ENCODE results near the gene NXPH2.

Gene NXPH2

DNA sequence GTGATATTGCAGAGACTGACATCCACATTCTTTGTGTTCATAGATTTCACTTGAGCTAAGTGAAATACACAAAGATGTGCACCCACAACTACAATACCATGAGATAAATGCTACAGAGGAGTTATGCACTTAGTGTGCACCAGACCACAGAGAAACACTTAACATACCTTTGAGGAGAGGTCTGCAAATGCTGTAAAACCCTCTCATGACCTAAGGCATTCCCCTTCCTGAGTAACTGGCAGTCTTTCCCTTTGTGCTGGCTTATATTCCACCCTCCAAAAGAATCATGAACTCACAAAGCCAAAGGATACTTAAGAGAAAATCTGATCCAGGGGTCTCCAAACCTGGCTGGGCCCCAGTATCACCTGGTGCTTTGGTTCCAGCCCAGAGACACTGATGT is 16.2 kb downstream of the NXPH2 start:
- DNase-seq (ENCODE audit: low read depth, low spot score) = no peak
- TF ChIP-seq, protein P1, sequence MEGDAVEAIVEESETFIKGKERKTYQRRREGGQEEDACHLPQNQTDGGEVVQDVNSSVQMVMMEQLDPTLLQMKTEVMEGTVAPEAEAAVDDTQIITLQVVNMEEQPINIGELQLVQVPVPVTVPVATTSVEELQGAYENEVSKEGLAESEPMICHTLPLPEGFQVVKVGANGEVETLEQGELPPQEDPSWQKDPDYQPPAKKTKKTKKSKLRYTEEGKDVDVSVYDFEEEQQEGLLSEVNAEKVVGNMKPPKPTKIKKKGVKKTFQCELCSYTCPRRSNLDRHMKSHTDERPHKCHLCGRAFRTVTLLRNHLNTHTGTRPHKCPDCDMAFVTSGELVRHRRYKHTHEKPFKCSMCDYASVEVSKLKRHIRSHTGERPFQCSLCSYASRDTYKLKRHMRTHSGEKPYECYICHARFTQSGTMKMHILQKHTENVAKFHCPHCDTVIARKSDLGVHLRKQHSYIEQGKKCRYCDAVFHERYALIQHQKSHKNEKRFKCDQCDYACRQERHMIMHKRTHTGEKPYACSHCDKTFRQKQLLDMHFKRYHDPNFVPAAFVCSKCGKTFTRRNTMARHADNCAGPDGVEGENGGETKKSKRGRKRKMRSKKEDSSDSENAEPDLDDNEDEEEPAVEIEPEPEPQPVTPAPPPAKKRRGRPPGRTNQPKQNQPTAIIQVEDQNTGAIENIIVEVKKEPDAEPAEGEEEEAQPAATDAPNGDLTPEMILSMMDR (IDR thresholded peaks at IDR 0.05; ENCODE audit: low read depth, low read length) = no peak
- no peak overlapping the region for H3K4me3 ChIP-seq (ENCODE audit: low read depth, low read length)
- in situ Hi-C loops (cut with HindIII; ENCODE audit: low sequenced_read_pairs) = no loop called here

DNA sequence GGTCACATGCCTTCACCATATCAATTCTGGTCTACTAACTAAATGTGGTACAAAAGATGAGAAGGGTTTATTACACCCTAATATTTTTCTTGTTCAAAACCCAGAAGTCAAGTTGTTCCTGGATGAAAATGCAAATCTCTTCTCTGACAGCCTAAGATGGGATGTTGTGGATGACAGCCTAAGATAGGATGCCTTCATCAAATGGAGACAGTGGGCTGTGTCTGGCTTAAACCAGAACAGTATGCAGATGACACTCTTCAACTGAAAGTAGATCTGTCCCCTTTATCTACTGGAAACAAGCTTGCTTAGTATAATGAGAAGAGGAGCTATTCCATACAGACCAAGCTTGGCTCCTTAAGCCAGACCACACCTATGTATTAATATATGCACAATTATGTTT is 17.7 kb downstream of the NXPH2 start:
- TF ChIP-seq, protein P1 (IDR thresholded peaks at IDR 0.05; ENCODE audit: low read depth, low read length) = no peak
- DNase-seq (ENCODE audit: low read depth, low spot score) = no peak
- H3K4me3 ChIP-seq (ENCODE audit: low read depth, low read length) = no peak overlapping the region
- in situ Hi-C loops (cut with HindIII; ENCODE audit: low sequenced_read_pairs) = no loop called here

DNA sequence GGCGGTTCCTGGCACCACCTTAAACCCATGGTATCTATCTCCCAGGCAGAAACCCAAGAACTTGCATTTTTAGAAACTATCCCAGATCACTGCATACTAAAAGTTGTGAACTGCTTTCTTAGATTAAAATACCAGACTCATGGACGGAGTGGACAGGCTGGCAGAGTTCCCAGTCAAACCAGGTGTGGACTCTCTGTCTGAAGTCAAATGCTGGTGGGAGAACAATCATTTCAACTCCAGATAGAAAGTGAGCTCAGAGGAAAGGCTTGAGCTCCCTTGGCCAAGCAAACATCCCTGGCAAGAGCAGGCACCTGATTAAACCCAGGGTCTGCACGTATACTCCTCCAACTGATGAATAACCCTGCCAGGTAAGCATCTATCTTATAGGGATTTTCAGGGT is 19.5 kb downstream of the NXPH2 start:
- DNase-seq (ENCODE audit: low read depth, low spot score) = no peak
- in situ Hi-C loops (cut with HindIII; ENCODE audit: low sequenced_read_pairs) = no loop called here
- H3K4me3 ChIP-seq (ENCODE audit: low read depth, low read length) = no peak overlapping the region
- TF ChIP-seq, protein P1 (IDR thresholded peaks at IDR 0.05; ENCODE audit: low read depth, low read length) = no peak

DNA sequence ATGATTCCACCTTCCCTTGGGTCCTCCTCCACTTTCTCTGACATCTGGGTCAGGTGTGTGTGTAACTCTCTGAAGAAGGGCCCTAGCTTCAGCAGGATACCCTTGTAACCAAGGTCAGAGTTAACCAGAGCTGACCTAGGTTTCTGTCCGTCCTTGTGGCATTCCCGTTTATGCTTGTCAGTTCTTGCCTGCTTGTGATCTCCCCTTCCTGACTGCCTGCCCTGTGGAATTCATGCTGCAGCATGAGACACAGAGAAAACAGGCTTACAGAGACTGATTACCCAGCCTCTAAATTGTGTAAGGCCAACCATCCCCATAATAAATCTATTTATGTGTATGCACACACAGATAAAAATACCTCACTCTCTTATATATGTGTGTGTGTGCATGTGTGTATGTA is 22.8 kb downstream of the NXPH2 start:
- H3K4me3 ChIP-seq (ENCODE audit: low read depth, low read length) = no peak overlapping the region
- TF ChIP-seq, protein P1 (IDR thresholded peaks at IDR 0.05; ENCODE audit: low read depth, low read length) = no peak
- DNase-seq (ENCODE audit: low read depth, low spot score) = no peak
- in situ Hi-C loops (cut with HindIII; ENCODE audit: low sequenced_read_pairs) = no loop called here

DNA sequence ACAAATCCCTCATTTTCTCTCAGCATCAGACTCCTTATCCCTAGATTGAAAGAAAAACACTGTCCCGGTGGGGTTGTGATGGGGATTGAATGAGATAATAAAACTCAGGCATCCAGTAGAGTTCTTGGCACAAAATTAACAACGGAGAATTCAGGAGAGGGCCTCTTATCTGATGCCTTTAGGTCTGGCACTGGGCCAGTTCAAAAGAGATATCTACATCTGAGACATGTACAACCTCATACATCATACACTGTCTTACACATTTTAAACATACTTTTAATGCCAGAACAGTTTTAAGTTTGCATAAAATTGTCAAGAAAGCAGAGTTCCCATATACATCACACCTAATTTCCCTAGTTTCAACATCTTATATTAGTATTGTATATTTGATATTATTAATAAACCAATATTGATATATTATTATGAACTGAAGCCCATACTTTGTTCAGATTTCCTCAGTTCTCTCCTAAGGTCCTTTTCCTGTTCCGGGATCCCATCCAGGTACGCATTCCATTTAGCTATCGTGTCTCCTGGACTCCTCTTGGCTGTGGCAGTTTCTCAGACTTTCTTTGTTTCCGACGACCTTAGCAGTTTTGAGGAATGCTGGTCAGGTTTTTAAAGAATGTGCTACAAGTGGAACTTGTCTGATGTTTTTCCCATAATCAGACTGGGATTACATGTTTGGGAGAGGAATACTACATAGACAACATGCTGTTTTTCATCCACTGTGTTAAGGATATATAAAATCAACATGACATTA is 27.8 kb downstream of the NXPH2 start:
- H3K4me3 ChIP-seq (ENCODE audit: low read depth, low read length) = no peak overlapping the region
- peak; percentile 36 for DNase-seq (ENCODE audit: low read depth, low spot score)
- in situ Hi-C loops (cut with HindIII; ENCODE audit: low sequenced_read_pairs) = no loop called here

DNA sequence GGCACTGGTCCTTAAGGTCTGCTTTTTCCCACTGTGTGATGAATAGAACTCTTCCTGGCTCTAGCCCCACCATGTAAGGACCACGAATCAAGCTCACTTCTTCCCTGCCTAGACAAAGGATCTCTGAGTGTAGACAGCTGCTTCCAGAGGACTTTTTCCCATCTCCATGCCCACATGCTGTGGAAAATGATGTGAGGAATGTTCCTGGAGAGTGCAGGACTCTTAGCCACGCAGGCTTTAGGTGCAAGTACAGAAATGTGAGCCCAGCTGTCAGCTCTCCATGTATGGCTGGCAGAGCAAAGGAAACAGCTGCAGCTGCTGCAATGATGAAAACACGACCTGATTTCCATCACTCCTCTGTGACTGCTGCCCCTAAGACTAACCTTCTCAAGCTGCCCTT is 35.5 kb downstream of the NXPH2 start:
- DNase-seq (ENCODE audit: low read depth, low spot score) = no peak

More for the DNA sequence above, 27.8 kb downstream of the NXPH2 start:
- TF ChIP-seq, protein P1 (IDR thresholded peaks at IDR 0.05; ENCODE audit: low read depth, low read length) = no peak

More for the DNA sequence above, 35.5 kb downstream of the NXPH2 start:
- H3K4me3 ChIP-seq (ENCODE audit: low read depth, low read length) = no peak overlapping the region
- in situ Hi-C loops (cut with HindIII; ENCODE audit: low sequenced_read_pairs) = no loop called here
- TF ChIP-seq, protein P1 (IDR thresholded peaks at IDR 0.05; ENCODE audit: low read depth, low read length) = no peak

Measured in astrocyte of the spinal cord (primary cell).